Right atrium auricular region (tissue), 2 donors: Measurements from ENCODE around the gene CHSY1. TPM values are rescaled to one million over a fixed set of nuclear protein-coding genes. Genes with fewer than 3 reads are reported as not detected.

ENCODE experiments used
- DNase-seq: peaks from one replicate; pipeline ENCODE4 v3.0.0-alpha.2; 2019; ENCODE audit warnings: low spot score
- H3K27ac ChIP-seq, 2 donors: fragments of 200-600 bp; sonication (generic); 1 replicate in 1 of 2; 2 replicates in 1 of 2; pipeline ENCODE4 v1.5.1; 2016 to 2019
- H3K27me3 ChIP-seq, 2 donors: fragments of 200-600 bp; sonication (generic); one replicate each; pipeline versions ENCODE4 v1.5.1 to v1.6.0; 2017 to 2019
- H3K36me3 ChIP-seq: fragments of 200-600 bp; sonication (generic); one replicate; pipeline ENCODE4 v1.5.1; 2016
- H3K4me1 ChIP-seq, 2 donors: fragments of 200-600 bp; sonication (generic); one replicate each; pipeline versions ENCODE4 v1.5.1 to v1.6.0; 2017 to 2019
- H3K4me3 ChIP-seq, 2 donors: fragments of 200-600 bp; sonication (generic); 1 replicate in 1 of 2; 2 replicates in 1 of 2; pipeline ENCODE4 v1.5.1; 2017 to 2019; ENCODE audit warnings: mild to moderate bottlenecking in 1 of 2, moderate library complexity in 1 of 2
- H3K9me3 ChIP-seq, 2 donors: fragments of 200-600 bp; sonication (generic); one replicate each; pipeline ENCODE4 v1.5.1; 2019
- CTCF ChIP-seq, 2 donors: fragments of 200-600 bp; sonication (generic); IDR thresholded peaks; one replicate each; pipeline ENCODE4 v1.5.1; 2019; ENCODE audit warnings: antibody characterized with exemption in 2 of 2
- total RNA-seq, 2 donors: library from RNA; depleted of rRNA; stranded (reverse); fragments of >200 nt; gene quantifications; one replicate each; pipeline ENCODE4 v1.1.0, GENCODE V29; 2016

The CHSY1 gene
- total RNA-seq, 2 donors from 2014 or later: 23.1 to 26.1 TPM

- Histone ChIP-seq H3K4me1 (peaks cover 0 to 33% of the 10 kb centered on the region in 2 donors), H3K9me3 (no peaks in the 10 kb centered on the region), H3K36me3 (peaks cover 28% of the 10 kb centered on the region), H3K27me3 (no peaks in the 10 kb centered on the region), H3K4me3 (no peak overlapping the region), H3K27ac (peak overlapping the region; percentile 49 to 54)
- DNase-seq: no peak
- TF ChIP-seq CTCF (IDR thresholded peaks at IDR 0.05): no peak
Observed at GRCh38 chr15:101176625-101177024, 75.2 kb downstream of the CHSY1 start.

DNA sequence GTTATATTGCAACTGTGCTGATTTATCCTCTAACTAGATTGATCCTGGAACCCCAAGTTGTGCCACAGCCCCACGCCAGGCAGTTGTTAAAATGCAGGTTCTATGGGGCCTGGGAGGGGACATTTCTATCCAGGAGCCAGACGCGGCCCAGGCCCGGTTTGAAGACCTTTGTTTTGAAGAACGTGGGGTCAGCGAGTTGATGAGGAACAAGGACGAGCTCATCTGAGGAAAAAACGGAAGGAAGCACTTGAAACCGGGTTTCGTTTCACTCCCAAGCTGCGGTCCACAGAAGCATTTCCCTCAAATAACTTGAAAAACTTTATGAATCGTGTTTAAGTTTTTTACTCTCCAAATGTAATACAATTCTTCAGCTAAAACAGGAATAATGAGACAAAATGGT is 76.4 kb downstream of the CHSY1 start:
- Histone ChIP-seq H3K4me3 (no peak overlapping the region), H3K27ac (peak overlapping the region in 1 of 2 donors; percentile 54), H3K4me1 (peaks cover 0 to 39% of the 10 kb centered on the region in 2 donors), H3K9me3 (no peaks in the 10 kb centered on the region), H3K36me3 (peaks cover 28% of the 10 kb centered on the region), H3K27me3 (no peaks in the 10 kb centered on the region)
- TF ChIP-seq CTCF (IDR thresholded peaks at IDR 0.05): no peak
- no peak for DNase-seq

DNA sequence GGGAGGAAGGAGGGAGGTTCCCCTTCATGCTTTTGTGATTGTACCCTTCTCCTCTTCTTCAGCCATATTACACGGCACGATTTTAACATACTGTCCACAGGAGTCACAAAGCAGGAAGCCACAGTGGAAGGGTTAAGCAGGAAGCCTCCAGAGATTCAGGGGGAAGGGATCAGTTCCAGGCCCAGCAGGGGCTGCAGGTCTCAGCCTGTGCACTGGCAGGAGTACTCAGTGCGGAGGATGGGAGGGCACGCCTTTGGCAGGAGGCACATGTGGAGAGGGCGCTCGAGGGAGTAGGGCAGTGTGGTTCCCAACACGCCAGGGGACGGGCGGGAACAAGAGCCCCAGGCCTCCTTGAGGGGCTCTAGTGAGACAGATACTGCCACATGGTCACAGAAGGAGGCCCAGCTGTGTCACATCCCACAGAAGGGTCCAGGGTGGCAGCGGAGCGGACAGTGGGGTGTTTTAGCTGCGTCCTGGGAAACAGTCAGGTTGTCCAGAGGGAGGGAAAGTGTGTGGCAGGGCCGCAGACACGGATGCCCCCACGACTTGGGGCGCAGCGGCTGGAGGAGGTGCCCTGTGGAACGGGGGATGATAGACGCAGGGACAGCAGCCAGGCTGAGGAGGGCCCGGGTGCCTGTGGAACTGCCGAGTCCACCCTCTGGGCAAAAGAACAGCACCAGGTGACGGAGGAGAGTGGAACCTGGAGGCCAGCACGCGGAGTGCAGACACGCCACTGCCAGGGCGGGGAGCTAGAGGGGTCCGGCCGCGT is 77.5 kb downstream of the CHSY1 start:
- Histone ChIP-seq H3K36me3 (peaks cover 28% of the 10 kb centered on the region), H3K27ac (no peak overlapping the region), H3K27me3 (no peaks in the 10 kb centered on the region), H3K9me3 (no peaks in the 10 kb centered on the region), H3K4me3 (no peak overlapping the region), H3K4me1 (peaks cover 0 to 39% of the 10 kb centered on the region in 2 donors)
- no peak for DNase-seq
- no peak for TF ChIP-seq CTCF (IDR thresholded peaks at IDR 0.05)

- no peak overlapping the region for H3K27ac ChIP-seq
- H3K36me3 ChIP-seq: peaks cover 26% of the 10 kb centered on the region
- DNase-seq: no peak
- no peak overlapping the region for H3K4me3 ChIP-seq
- no peaks in the 10 kb centered on the region for H3K27me3 ChIP-seq
- H3K4me1 ChIP-seq: peaks cover 0 to 45% of the 10 kb centered on the region in 2 donors
- TF ChIP-seq CTCF (IDR thresholded peaks at IDR 0.05): no peak
- H3K9me3 ChIP-seq: no peaks in the 10 kb centered on the region
Observed at GRCh38 chr15:101173233-101174119, 78.4 kb downstream of the CHSY1 start.

DNA sequence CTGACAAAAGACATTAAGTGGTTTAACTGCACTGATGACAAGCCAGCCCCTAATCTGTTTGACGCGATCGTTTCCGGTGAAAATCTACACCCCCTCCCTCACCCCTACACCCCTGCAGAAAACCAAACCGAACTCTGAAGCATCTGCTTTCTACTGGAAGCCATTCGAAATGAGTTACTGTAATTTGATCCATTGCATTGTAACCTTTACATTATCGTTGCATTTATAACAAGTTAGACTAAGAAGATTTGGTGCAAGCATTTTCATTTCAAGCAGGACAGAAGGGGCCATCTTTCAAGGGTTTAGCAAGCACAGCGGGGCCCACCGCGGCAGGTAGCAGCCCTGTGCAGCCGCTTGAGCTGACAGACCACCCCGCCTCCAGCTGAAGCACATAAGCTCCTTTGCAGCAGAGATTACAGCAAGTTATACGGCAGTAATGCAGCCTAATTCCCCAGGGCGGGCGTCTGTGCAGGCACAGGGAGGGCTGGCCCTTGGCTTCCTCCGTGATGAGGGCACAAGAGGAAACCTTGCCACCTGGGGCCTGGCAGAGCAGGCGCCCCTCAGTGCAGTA is 79.3 kb downstream of the CHSY1 start:
- Histone ChIP-seq H3K27ac (no peak overlapping the region), H3K4me1 (peaks cover 0 to 48% of the 10 kb centered on the region in 2 donors), H3K4me3 (no peak overlapping the region), H3K9me3 (no peaks in the 10 kb centered on the region), H3K27me3 (no peaks in the 10 kb centered on the region), H3K36me3 (peaks cover 17% of the 10 kb centered on the region)
- DNase-seq: no peak
- TF ChIP-seq CTCF (IDR thresholded peaks at IDR 0.05): no peak
